ENCODE results near the gene RAD21L1.

DNA sequence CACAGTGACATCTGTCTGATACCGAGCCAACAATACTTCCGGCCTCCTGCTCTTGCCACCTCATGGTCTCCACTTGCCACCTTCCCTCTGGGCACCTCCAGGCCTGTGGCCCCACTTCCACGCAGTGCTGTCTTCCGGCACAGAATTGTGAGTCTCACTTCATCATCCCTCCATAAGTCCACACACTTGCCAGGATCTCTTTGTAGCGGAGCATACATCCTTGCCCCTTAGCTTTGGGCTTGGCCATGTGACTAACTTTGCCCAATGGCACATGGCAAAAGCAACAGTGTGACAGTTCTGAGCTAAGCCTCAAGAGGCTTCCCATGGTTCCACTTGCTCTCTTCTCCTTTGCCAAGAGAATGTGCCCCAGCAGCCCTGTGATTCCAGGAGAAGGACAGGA lies 27.1 kb upstream of the RAD21L1 start:
- no peak for TF ChIP-seq POLR2A (IDR thresholded peaks at IDR 0.05; ENCODE audit: low read depth, low read length)
- no peak for TF ChIP-seq TAF1 (IDR thresholded peaks at IDR 0.05; ENCODE audit: borderline replicate concordance, low read depth, low read length)
